ENCODE measurements around the gene GATM.
"Not testable (repeated sequence)": the region's sequence is repeated elsewhere in the genome, so short reads cannot be mapped to it uniquely, and the experiment has no call there.

The GATM gene

GRCh38 chr15:45391746-45392583 is 13.6 kb upstream of the GATM start:
- DNase-seq (ENCODE audit: extremely low spot score, insufficient read length, low read depth) (no peak), FAIRE-seq (peak; percentile 98)

GRCh38 chr15:45389351-45389750 is 11.0 kb upstream of the GATM start:
- DNase-seq (ENCODE audit: extremely low spot score, insufficient read length, low read depth) (no peak), FAIRE-seq (no peak)

- DNase-seq (ENCODE audit: extremely low spot score, insufficient read length, low read depth), result no peak
- no peak for FAIRE-seq
Observed at GRCh38 chr15:45387380-45388007, 9.2 kb upstream of the GATM start.

GRCh38 chr15:45386974-45387373 is 8.6 kb upstream of the GATM start:
- FAIRE-seq (no peak), DNase-seq (ENCODE audit: extremely low spot score, insufficient read length, low read depth) (no peak)

GRCh38 chr15:45386420-45386819 is 8.1 kb upstream of the GATM start:
- no peak for FAIRE-seq
- no peak for DNase-seq (ENCODE audit: extremely low spot score, insufficient read length, low read depth)

GRCh38 chr15:45385590-45385989 is 7.2 kb upstream of the GATM start:
- FAIRE-seq, result no peak
- DNase-seq (ENCODE audit: extremely low spot score, insufficient read length, low read depth), result no peak

GRCh38 chr15:45384700-45385099 is 6.4 kb upstream of the GATM start:
- FAIRE-seq (no peak), DNase-seq (ENCODE audit: extremely low spot score, insufficient read length, low read depth) (no peak)

GRCh38 chr15:45378913-45379262 is 544 bp upstream of the GATM start:
- FAIRE-seq, result no peak
- no peak for DNase-seq (ENCODE audit: extremely low spot score, insufficient read length, low read depth)

- DNase-seq (ENCODE audit: extremely low spot score, insufficient read length, low read depth) (no peak), FAIRE-seq (peak; percentile 9)
Observed at GRCh38 chr15:45377609-45378148, 665 bp downstream of the GATM start.

GRCh38 chr15:45376967-45377608 is 1.3 kb downstream of the GATM start:
- FAIRE-seq (no peak), DNase-seq (ENCODE audit: extremely low spot score, insufficient read length, low read depth) (no peak)

- FAIRE-seq (no peak), DNase-seq (ENCODE audit: extremely low spot score, insufficient read length, low read depth) (no peak)
Observed at GRCh38 chr15:45376300-45376928, 1.9 kb downstream of the GATM start.

GRCh38 chr15:45375836-45376235 is 2.5 kb downstream of the GATM start:
- no peak for DNase-seq (ENCODE audit: extremely low spot score, insufficient read length, low read depth)
- no peak for FAIRE-seq

- FAIRE-seq, result no peak
Observed at GRCh38 chr15:45373976-45374375, 4.4 kb downstream of the GATM start.

GRCh38 chr15:45372041-45372995 is 6.0 kb downstream of the GATM start:
- peak; percentile 36 for FAIRE-seq
- DNase-seq (ENCODE audit: extremely low spot score, insufficient read length, low read depth), result no peak

More at GRCh38 chr15:45373976-45374375, 4.4 kb downstream of the GATM start:
- DNase-seq (ENCODE audit: extremely low spot score, insufficient read length, low read depth), result no peak

GRCh38 chr15:45371546-45371945 is 6.8 kb downstream of the GATM start:
- DNase-seq (ENCODE audit: extremely low spot score, insufficient read length, low read depth), result no peak
- no peak for FAIRE-seq

- FAIRE-seq; DNase-seq (ENCODE audit: extremely low spot score, insufficient read length, low read depth): not testable (repeated sequence)
Observed at GRCh38 chr15:45370042-45370441, 8.3 kb downstream of the GATM start.

- not testable (repeated sequence) for FAIRE-seq; DNase-seq (ENCODE audit: extremely low spot score, insufficient read length, low read depth)
Observed at GRCh38 chr15:45367222-45367621, 11.1 kb downstream of the GATM start.

GRCh38 chr15:45364271-45364670 is 14.1 kb downstream of the GATM start:
- DNase-seq (ENCODE audit: extremely low spot score, insufficient read length, low read depth) (no peak), FAIRE-seq (no peak)

- FAIRE-seq (no peak), DNase-seq (ENCODE audit: extremely low spot score, insufficient read length, low read depth) (no peak)
Observed at GRCh38 chr15:45363801-45364200, 14.5 kb downstream of the GATM start.
